ENCODE measurements around the gene EIF6. TPM values are rescaled to one million over a fixed set of nuclear protein-coding genes. Genes with fewer than 3 reads are reported as not detected.

EIF6 gene
- total RNA-seq, 1 donor from 2014 or later = 109 TPM

DNA sequence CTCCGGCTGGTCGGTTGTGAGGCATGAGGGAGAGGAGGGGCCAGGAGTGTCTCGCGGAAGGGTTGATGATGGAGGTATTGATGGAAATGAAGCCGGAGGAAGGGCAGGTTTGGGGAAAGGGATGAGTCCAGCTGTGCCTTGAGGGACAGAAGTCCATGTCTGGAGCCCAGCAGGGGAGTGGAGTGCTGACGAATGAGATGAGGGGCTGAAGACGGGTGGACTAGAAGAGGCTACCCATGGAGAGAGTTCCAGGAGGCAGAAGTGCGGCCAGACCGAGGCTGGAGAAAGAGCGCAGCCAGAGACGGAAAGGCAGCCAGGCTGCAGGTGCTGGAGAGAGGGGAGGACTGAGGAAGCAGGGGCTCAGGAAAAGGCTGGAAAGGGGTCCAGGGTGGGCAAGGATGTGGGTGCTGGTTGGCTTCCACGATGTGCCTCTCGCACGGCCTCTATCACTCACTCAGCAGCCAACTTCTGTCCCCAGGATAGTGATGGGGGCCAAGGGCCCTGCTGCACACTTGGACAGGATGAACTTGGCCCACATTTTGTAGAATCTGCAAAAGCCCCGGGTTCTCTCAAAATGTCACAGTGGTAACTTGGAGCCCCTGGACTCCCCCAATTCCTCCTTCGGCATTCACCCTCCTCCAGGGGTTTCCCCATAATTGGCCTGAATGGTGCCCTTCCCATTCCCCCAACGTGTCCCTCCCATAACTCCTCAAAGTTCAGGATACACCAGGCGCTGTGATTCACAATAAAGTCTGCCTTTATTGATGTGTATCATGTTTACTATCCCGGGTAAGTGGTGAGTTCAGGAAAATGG is 627 bp upstream of the EIF6 start:
- Mint-ChIP-seq H3K36me3 (ENCODE audit: insufficient read depth) (peaks cover 6% of the 10 kb centered on the region), H3K4me1 (ENCODE audit: low read depth) (peaks cover 23% of the 10 kb centered on the region), H3K9me3 (ENCODE audit: low read depth) (no peaks in the 10 kb centered on the region), H3K27me3 (no peaks in the 10 kb centered on the region), H3K27ac (peak overlapping the region; percentile 93), H3K4me3 (ENCODE audit: low read depth) (peak overlapping the region; percentile 81)
- no peak for DNase-seq (ENCODE audit: low spot score, unreplicated experiment)
- TF ChIP-seq, protein P1, sequence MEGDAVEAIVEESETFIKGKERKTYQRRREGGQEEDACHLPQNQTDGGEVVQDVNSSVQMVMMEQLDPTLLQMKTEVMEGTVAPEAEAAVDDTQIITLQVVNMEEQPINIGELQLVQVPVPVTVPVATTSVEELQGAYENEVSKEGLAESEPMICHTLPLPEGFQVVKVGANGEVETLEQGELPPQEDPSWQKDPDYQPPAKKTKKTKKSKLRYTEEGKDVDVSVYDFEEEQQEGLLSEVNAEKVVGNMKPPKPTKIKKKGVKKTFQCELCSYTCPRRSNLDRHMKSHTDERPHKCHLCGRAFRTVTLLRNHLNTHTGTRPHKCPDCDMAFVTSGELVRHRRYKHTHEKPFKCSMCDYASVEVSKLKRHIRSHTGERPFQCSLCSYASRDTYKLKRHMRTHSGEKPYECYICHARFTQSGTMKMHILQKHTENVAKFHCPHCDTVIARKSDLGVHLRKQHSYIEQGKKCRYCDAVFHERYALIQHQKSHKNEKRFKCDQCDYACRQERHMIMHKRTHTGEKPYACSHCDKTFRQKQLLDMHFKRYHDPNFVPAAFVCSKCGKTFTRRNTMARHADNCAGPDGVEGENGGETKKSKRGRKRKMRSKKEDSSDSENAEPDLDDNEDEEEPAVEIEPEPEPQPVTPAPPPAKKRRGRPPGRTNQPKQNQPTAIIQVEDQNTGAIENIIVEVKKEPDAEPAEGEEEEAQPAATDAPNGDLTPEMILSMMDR (IDR thresholded peaks at IDR 0.05; ENCODE audit: unreplicated experiment) = no peak

DNA sequence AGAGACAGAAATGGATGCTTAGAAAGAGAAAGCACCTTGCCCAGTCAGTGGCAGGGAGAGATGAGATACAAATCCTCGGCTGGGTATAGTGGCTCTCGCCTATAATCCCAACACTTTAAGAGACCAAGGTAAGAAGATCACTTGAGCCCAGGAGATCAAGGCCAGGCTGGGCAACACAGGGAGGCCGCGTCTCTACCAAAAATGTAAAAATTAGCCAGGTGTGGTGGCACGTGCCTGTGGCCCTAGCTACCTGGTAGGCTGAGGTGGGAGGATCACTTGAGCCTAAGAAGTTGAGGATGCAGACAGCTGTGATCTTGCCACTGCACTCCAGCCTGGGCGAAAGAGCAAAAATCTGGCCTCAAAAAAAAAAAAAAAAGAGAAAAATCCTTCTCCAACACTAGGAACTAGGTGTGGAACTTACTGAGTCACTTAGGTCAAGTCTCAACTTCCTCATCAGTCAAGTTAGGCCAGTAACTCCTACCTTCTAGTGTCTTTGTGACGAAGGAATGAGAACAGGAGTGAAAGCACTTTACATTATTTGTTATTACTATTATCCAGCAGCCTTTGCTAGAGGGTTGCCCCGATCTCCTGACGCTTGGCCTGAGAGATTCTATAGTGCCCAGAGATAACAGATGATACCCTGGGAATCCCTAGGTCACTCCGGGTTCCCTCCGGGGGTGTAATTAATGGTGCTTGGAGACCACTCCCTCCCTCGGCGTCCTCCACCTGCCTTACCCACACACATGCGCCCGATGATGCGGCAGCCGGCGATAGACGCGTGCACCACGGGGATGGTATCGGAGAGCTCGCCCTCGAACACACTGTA is 918 bp downstream of the EIF6 start:
- TF ChIP-seq, protein P1 (IDR thresholded peaks at IDR 0.05; ENCODE audit: unreplicated experiment) = no peak
- no peak for DNase-seq (ENCODE audit: low spot score, unreplicated experiment)
- peak overlapping the region; percentile 92 for H3K27ac Mint-ChIP-seq
- peaks cover 13% of the 10 kb centered on the region for H3K36me3 Mint-ChIP-seq (ENCODE audit: insufficient read depth)
- no peaks in the 10 kb centered on the region for H3K27me3 Mint-ChIP-seq
- H3K4me3 Mint-ChIP-seq (ENCODE audit: low read depth) = peak overlapping the region; percentile 81
- H3K9me3 Mint-ChIP-seq (ENCODE audit: low read depth) = no peaks in the 10 kb centered on the region
- peaks cover 23% of the 10 kb centered on the region for H3K4me1 Mint-ChIP-seq (ENCODE audit: low read depth)

DNA sequence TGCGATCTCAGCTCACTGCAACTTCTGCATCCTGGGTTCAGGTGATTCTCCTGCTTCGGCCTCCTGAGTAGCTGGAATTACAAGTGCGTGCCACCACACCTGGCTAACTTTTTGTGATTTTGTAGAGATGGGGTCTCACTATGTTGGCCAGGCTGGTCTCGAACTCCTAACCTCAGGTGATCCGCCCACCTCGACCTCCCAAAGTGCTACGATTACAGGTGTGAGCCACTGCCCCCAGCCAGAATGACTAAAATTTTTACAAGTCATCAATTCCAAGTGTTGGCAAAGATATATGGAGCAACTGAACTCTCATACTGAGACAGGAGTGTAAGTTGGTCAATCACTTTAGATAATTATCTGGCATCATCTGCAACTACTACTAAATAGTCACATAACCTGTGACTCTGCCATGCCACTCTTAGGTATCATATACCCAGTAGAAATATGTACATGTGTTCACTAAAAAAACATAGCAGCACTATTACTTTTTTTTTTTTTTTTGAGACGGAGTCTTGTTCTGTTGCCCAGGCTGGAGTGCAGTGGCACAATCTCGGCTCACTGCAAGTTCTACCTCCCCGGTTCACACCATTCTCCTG is 3.0 kb downstream of the EIF6 start:
- no peak for DNase-seq (ENCODE audit: low spot score, unreplicated experiment)
- Mint-ChIP-seq H3K4me3 (ENCODE audit: low read depth) (no peak overlapping the region), H3K9me3 (ENCODE audit: low read depth) (no peaks in the 10 kb centered on the region), H3K27ac (no peak overlapping the region), H3K36me3 (ENCODE audit: insufficient read depth) (peaks cover 16% of the 10 kb centered on the region), H3K4me1 (ENCODE audit: low read depth) (peaks cover 30% of the 10 kb centered on the region), H3K27me3 (no peaks in the 10 kb centered on the region)
- TF ChIP-seq, protein P1 (IDR thresholded peaks at IDR 0.05; ENCODE audit: unreplicated experiment) = no peak

DNA sequence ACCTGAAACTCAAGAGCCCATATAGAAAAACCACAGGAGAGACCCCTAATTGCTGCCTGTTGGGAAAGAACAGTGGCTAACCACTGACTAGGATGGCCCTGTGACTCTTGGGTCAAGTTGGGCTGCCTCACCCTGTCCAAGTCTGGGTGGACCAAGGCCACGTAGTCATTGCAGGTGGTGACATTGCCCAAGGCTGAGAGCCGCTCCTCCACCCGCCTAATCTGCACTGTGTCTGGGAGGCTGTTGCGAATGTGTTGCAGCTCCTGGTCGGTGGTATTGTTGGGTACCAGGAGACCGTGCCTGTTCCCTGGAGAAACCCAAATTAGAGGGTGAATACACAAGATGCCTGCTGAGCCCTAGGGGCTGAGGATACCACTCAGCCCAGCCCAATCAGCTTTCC is 4.0 kb downstream of the EIF6 start:
- Mint-ChIP-seq H3K4me3 (ENCODE audit: low read depth) (no peak overlapping the region), H3K4me1 (ENCODE audit: low read depth) (peaks cover 19% of the 10 kb centered on the region), H3K27ac (no peak overlapping the region), H3K9me3 (ENCODE audit: low read depth) (no peaks in the 10 kb centered on the region), H3K27me3 (no peaks in the 10 kb centered on the region), H3K36me3 (ENCODE audit: insufficient read depth) (peaks cover 16% of the 10 kb centered on the region)
- no peak for DNase-seq (ENCODE audit: low spot score, unreplicated experiment)
- TF ChIP-seq, protein P1 (IDR thresholded peaks at IDR 0.05; ENCODE audit: unreplicated experiment) = no peak

DNA sequence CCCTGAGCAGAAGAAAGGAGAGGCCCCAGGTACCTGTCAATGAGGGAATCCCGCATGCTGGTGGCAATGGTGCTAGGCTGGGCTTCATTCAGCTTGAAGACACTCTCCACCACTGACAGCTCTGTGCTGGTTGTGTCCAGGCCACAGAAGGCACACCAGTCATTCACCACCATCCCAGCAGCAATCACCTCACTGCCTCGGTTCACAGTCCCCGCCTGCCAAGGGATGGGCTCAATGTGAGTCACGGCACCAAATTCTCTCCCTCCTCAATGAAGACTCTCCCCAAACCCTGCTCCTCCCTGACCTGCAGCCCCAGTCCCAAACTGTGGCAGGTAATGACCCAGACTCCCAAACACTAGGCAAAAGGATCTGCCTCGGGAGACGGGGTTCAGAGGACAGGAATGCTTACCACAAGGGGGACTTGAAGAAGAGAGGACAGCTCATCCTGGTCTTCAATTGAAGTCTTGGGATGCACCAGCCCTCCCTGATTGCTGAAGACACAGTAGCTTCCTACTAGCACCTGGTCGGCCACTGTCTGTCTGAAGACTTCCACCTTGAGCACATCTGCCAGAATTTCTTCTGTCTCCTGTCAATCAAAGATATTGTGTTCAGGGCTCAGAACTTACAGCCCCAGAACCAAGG is 4.9 kb downstream of the EIF6 start:
- H3K9me3 Mint-ChIP-seq (ENCODE audit: low read depth) = no peaks in the 10 kb centered on the region
- peaks cover 13% of the 10 kb centered on the region for H3K4me1 Mint-ChIP-seq (ENCODE audit: low read depth)
- H3K4me3 Mint-ChIP-seq (ENCODE audit: low read depth) = no peak overlapping the region
- DNase-seq (ENCODE audit: low spot score, unreplicated experiment) = no peak
- peaks cover 16% of the 10 kb centered on the region for H3K36me3 Mint-ChIP-seq (ENCODE audit: insufficient read depth)
- TF ChIP-seq, protein P1 (IDR thresholded peaks at IDR 0.05; ENCODE audit: unreplicated experiment) = no peak
- H3K27ac Mint-ChIP-seq = peak overlapping the region; percentile 84
- no peaks in the 10 kb centered on the region for H3K27me3 Mint-ChIP-seq
